GM12878 (cell line): ENCODE data around the gene VARS2. TPM values are rescaled to one million over a fixed set of nuclear protein-coding genes. Genes with fewer than 3 reads are reported as not detected.

Experiments used
- ATAC-seq: fragments of 200-7000 bp; cut with Tn5 transposase; 3 replicates; pipeline ENCODE4 v1.9.1; 2020; ENCODE audit warnings: mild to moderate bottlenecking, moderate library complexity
- BruUV-seq: library from RNA; stranded (reverse); fragments of 400-500 nt; replicated peaks from 2 replicates; lab custom pipeline; 2021; lab: Mats Ljungman, UMichigan
- CTCF ChIA-PET: fragments of 300-600 bp; sonication (Branson Sonifier 250); formaldehyde crosslinking; extraction: SDS; loops from one replicate; lab custom pipeline; 2021; ENCODE audit warnings: inconsistent platforms; lab: Yijun Ruan, JAX
- POLR2A ChIA-PET: fragments of 350-600 bp; formaldehyde crosslinking; extraction: SDS; loops from one replicate; lab custom pipeline; 2021; ENCODE audit warnings: inconsistent platforms; lab: Charles Lee
- RAD21 ChIA-PET: fragments of 300-600 bp; sonication (Branson Sonifier 250); formaldehyde crosslinking; loops from one replicate; lab custom pipeline; 2023; ENCODE audit warnings: antibody characterized with exemption; ENCODE audit not compliant: unreplicated experiment; lab: Charles Lee
- SMC1A ChIA-PET: fragments of 300-600 bp; sonication (Branson Sonifier 250); formaldehyde crosslinking; loops from one replicate; lab custom pipeline; 2023; ENCODE audit not compliant: unreplicated experiment, uncharacterized antibody; lab: Charles Lee
- DNase-seq: peaks from one replicate; pipeline ENCODE4 v3.0.0-alpha.2; 2011; ENCODE audit warnings: low read depth, low spot score
- FAIRE-seq: peaks from 3 replicates; lab custom pipeline; 2011; peaks lifted over from hg19 to GRCh38; lab: Jason Lieb, UNC
- H2AFZ ChIP-seq: 2 replicates; pipeline ENCODE4 v1.6.0; 2011; ENCODE audit warnings: low read depth, low read length, control low read depth; ENCODE audit not compliant: control insufficient read depth
- H3K27ac ChIP-seq: 2 replicates; pipeline ENCODE4 v1.5.1; 2011; ENCODE audit warnings: control low read depth; ENCODE audit not compliant: control insufficient read depth, insufficient read depth
- H3K27me3 ChIP-seq, 2 experiments: replicated peaks in 1 of 2; 2 replicates each; pipeline versions ENCODE4 v1.6.0 to v1.6.1; 2011; ENCODE audit warnings: low read length in 1 of 2; ENCODE audit not compliant: control insufficient read depth in 2 of 2, insufficient read depth in 2 of 2
- H3K36me3 ChIP-seq, 2 experiments: 2 replicates each; pipeline ENCODE4 v1.5.1; 2011; ENCODE audit warnings: low read length in 1 of 2; ENCODE audit not compliant: control insufficient read depth in 2 of 2, insufficient read depth in 2 of 2
- H3K4me1 ChIP-seq: 2 replicates; pipeline ENCODE4 v1.6.1; 2011; ENCODE audit warnings: mild to moderate bottlenecking, low read length, moderate library complexity, mixed read lengths; ENCODE audit not compliant: control insufficient read depth, insufficient read depth
- H3K4me2 ChIP-seq: 2 replicates; pipeline ENCODE4 v1.6.0; 2011; ENCODE audit warnings: control low read depth; ENCODE audit not compliant: control insufficient read depth, insufficient read depth
- H3K4me3 ChIP-seq: fragments of 200-600 bp; sonication (generic); 2 replicates; pipeline ENCODE4 v1.5.1; 2016
- H3K79me2 ChIP-seq: 2 replicates; pipeline ENCODE4 v1.6.0; 2011; ENCODE audit warnings: low read length; ENCODE audit not compliant: control insufficient read depth, insufficient read depth
- H3K9ac ChIP-seq: 2 replicates; pipeline ENCODE4 v1.8.0; 2011; ENCODE audit warnings: low read length, control low read depth, mixed read lengths; ENCODE audit not compliant: control insufficient read depth, insufficient read depth
- H3K9me3 ChIP-seq: replicated peaks from 3 replicates; pipeline ENCODE4 v1.5.1; 2011; ENCODE audit warnings: mild to moderate bottlenecking, low read length; ENCODE audit not compliant: control insufficient read depth, insufficient read depth
- H4K20me1 ChIP-seq: 2 replicates; pipeline ENCODE4 v1.6.0; 2011; ENCODE audit not compliant: control insufficient read depth, insufficient read depth
- NBN ChIP-seq: fragments of 450-650 bp; IDR thresholded peaks from 2 replicates; pipeline ENCODE4 v1.6.1; 2016
- WGBS: methylation state at CpG from one replicate; pipeline ENCODE4 v1.1.6; 2016; ENCODE audit warnings: low lambda C conversion rate; ENCODE audit not compliant: insufficient replicate concordance, insufficient coverage; ENCODE audit errors: missing lambda C conversion rate; 5-methylcytosine and 5-hydroxymethylcytosine counted together
- in situ Hi-C: fragments of 300-500 bp; cut with MboI; formaldehyde crosslinking; loops from 9 replicates; pipeline ENCODE4 v1.14.3; 2018; ENCODE audit warnings: mixed read lengths
- intact Hi-C: fragments of 100-400 bp; cut with micrococcal nuclease; formaldehyde crosslinking; loops from one replicate; pipeline ENCODE4 v1.14.2; 2022; ENCODE audit not compliant: unreplicated experiment
- polyA plus RNA-seq, 11 experiments: library from polyadenylated mRNA; depleted of rRNA in 4 of 11; unstranded in 6 of 11; stranded (reverse) in 5 of 11; fragments of >200 nt; fragmentation: Nextera tagmentation in 4 of 11; fragmentation: Illumina TruSeq in 1 of 11; extraction: Ambion mirVana in 4 of 11; extraction: Trizol in 1 of 11; gene quantifications; 1 replicate in 1 of 11; 2 replicates in 10 of 11; pipeline versions ENCODE4 v1.2.1 to v1.2.3, GENCODE V29; 2011 to 2016; ENCODE audit warnings: inconsistent platforms in 2 of 11, missing spikeins in 2 of 11, low read depth in 1 of 11
- total RNA-seq, 4 experiments: library from RNA; depleted of rRNA in 3 of 4; stranded (reverse); fragments of >200 nt in 3 of 4; fragmentation: Illumina TruSeq in 1 of 4; extraction: Trizol in 1 of 4; gene quantifications; 2 replicates each; pipeline versions ENCODE4 v1.2.1 to v1.2.3, GENCODE V29; 2013 to 2021
- TF ChIP-seq, protein P1 (sequence below): IDR thresholded peaks from 2 replicates; pipeline ENCODE4 v1.6.1; 2012; ENCODE audit warnings: low read depth, low read length, improper control_type of control experiment
- TF ChIP-seq, protein P2 (sequence below): fragments of 450-650 bp; conservative IDR thresholded peaks from 2 replicates; pipeline ENCODE4 v1.6.1; 2017; ENCODE audit warnings: mild to moderate bottlenecking, moderate library complexity

The VARS2 gene
- total and polyA plus RNA-seq, 10 of the 15 experiments (the other 5 are each of a cell fraction or from before 2014, with no cell fraction given) = 3.8 to 70.7 (median 49.1) TPM

DNA sequence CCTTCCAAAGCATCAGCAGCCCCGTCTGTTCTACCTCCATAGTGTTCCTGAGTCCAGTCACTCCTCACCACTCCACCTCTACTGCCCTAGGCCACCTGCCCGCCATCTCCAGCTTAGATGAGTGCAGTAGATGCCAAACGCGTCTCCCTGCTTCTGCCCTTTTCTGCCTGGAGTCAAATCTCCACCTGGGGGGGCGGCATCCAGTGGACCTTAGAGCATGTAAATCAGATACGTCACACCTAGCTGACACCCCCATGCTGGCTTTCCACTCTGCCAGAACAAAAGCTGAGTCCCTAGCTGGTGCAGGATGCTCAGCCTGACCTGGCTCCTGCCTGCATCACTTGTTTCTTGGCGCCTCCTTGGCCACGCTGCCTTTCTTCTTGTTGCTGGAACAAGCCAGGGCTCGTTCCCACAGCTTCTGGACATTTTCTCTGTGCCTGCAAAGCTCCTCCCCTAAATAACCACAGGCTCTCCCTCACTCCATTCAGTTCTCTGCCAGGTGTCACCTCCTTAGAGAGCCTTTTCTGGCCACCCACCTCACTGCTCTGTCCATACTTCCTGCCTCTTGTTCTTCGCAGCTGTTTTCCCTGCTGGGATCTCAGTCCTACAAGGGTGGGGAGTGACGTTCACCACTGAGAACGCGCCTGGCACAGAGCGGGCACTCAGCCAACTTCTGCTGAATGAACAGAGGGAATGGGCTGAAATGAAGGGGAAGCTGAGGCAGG, 24.0 kb upstream of the VARS2 start:
- RAD21 ChIA-PET = interaction anchor here (0.6 to 3.1 kb wide), 4 partner anchors 11 to 209 kb away, joined by 3 to 18 read pairs (median 4); partner anchors contain the start of gene VARS2
- TF ChIP-seq, protein P1, sequence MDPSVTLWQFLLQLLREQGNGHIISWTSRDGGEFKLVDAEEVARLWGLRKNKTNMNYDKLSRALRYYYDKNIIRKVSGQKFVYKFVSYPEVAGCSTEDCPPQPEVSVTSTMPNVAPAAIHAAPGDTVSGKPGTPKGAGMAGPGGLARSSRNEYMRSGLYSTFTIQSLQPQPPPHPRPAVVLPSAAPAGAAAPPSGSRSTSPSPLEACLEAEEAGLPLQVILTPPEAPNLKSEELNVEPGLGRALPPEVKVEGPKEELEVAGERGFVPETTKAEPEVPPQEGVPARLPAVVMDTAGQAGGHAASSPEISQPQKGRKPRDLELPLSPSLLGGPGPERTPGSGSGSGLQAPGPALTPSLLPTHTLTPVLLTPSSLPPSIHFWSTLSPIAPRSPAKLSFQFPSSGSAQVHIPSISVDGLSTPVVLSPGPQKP = no peak
- TF ChIP-seq NBN = no peak
- TF ChIP-seq, protein P2, sequence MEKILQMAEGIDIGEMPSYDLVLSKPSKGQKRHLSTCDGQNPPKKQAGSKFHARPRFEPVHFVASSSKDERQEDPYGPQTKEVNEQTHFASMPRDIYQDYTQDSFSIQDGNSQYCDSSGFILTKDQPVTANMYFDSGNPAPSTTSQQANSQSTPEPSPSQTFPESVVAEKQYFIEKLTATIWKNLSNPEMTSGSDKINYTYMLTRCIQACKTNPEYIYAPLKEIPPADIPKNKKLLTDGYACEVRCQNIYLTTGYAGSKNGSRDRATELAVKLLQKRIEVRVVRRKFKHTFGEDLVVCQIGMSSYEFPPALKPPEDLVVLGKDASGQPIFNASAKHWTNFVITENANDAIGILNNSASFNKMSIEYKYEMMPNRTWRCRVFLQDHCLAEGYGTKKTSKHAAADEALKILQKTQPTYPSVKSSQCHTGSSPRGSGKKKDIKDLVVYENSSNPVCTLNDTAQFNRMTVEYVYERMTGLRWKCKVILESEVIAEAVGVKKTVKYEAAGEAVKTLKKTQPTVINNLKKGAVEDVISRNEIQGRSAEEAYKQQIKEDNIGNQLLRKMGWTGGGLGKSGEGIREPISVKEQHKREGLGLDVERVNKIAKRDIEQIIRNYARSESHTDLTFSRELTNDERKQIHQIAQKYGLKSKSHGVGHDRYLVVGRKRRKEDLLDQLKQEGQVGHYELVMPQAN = no peak
- TF ChIP-seq, all 136 proteins: peak for 0
- DNase-seq (no peak), ATAC-seq (no peak), FAIRE-seq (no peak)
- no peak overlapping the region for H3K4me3 ChIP-seq
- H3K4me2 ChIP-seq = no peak overlapping the region
- no peak overlapping the region for H3K9ac ChIP-seq
- intact Hi-C loops = no loop called here
- ChIA-PET CTCF (interaction anchor here (1.2 to 2.5 kb wide), 4 partner anchors 23 to 190 kb away, joined by 3 to 8 read pairs (median 6); partner anchors contain the start of gene VARS2), POLR2A (interaction anchor here (1.0 to 1.8 kb wide), 2 partner anchors 10 to 24 kb away, joined by 3 to 5 read pairs; partner anchors contain the start of gene VARS2), SMC1A (interaction anchor here (1.0 to 2.0 kb wide), 2 partner anchors 23 to 49 kb away, joined by 4 to 5 read pairs; no protein-coding TSS in a partner anchor)
- H3K27me3 ChIP-seq = no peaks in the 10 kb centered on the region
- H3K27ac ChIP-seq = no peak overlapping the region
- no peaks in the 10 kb centered on the region for H3K9me3 ChIP-seq
- BruUV-seq = no TSS peak
- H3K79me2 ChIP-seq = peaks cover 10% of the 10 kb centered on the region
- H4K20me1 ChIP-seq = no peaks in the 10 kb centered on the region
- peaks cover 0 to 6% of the 10 kb centered on the region in 2 experiments; a peak in 3 of 4 replicates for H3K36me3 ChIP-seq
- in situ Hi-C loops = no loop called here
- 54% methylated on average over 14 of the region's 14 CpGs for WGBS
- peaks cover 13% of the 10 kb centered on the region for H3K4me1 ChIP-seq
- H2AFZ ChIP-seq = no peak overlapping the region
